Hematopoietic multipotent progenitor cell treated with erythropoietin and hydrocortisone succinate and interleukin-3 and kit ligand, for 4 days (in vitro differentiated cells): ENCODE measurements around the gene NOS1AP.

Experiments used
- DNase-seq: peaks from one replicate; pipeline ENCODE4 v3.0.0-alpha.2; 2015

NOS1AP gene

DNA sequence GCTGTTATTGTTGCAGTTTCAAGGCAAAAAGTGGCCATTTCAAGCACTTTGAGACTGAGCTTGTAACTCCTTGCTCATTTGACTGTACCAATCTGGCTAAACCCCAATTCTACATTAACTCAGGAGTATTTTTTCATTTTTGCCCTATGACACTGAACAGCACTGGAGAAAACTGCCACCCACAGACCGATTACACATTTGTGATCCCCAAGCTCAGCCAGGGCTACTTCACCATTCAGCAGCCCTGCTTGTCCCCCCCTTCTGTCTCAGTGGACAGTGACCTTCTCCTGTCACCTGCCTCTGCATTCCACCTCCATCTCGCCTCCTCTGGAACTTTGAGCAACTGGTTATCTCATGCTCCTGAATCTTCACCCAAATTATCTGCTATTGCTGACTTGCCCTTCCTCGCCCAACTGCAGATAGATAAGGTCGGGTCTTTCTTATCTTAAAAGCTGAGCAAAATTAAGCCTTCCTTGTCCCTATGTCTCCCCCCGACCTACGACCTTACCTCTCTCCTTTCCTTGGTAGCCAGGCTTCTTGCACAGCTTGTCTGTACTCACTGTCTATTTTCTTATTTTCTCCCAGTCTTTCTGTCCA is 281.9 kb downstream of the NOS1AP start:
- peak; percentile 30 for DNase-seq

DNA sequence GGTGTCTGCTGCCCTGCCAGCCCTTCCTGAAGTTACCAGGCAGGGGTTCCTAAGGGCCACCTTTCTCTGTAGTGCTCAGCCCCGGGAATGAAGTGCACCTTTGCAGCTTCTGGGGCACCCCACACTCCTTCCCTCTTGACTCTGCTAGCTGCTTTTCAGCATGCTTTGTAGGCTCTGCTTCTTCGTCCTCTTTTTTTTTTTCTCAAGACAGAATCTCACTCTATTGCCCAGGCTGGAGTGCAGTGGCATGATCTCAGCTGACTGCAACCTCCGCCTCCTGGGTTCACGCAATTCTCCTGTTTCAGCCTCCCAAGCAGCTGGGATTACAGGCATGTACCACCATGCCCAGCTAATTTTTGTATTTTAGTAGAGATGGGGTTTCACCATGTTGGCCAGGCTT is 282.4 kb downstream of the NOS1AP start:
- peak; percentile 61 for DNase-seq

DNA sequence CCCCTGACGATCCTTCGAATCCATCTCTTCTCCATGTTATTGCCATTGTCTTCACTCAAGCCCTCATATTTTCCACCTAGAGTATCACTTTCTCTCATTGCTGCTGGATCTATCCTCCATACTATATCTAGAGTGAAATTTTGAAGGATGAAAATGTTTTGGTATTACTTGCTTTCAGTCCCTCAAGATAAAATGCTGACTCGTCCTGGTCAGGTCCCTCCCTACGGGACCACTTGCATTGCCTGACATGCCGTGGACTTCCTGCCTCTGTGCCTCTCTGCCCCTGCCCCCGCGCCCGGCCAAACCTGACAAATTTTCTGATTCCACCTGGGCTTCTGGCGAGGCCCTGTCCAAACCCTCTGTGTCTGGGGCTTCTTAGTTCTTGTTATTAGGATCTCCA is 283.6 kb downstream of the NOS1AP start:
- peak; percentile 34 for DNase-seq

DNA sequence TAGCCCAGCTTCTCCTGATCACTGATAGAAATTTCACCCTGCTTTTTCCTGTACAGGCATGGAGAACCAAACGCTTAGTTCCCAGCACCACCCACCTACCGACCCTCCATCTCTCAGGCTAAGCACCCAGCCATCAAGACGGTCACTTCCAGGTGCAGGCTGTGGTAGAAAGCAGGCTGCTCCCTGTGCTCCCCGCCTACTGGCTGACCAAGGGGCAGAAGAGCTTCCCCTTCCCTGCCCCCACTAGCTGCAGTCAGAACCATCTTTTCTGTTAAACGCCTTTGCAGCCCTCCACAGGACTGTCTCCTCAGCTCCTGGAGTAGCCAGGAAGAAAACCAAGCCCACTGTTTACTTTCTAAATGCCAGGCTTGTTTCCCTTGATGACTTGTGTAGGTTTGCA is 284.2 kb downstream of the NOS1AP start:
- DNase-seq, result peak; percentile 43

DNA sequence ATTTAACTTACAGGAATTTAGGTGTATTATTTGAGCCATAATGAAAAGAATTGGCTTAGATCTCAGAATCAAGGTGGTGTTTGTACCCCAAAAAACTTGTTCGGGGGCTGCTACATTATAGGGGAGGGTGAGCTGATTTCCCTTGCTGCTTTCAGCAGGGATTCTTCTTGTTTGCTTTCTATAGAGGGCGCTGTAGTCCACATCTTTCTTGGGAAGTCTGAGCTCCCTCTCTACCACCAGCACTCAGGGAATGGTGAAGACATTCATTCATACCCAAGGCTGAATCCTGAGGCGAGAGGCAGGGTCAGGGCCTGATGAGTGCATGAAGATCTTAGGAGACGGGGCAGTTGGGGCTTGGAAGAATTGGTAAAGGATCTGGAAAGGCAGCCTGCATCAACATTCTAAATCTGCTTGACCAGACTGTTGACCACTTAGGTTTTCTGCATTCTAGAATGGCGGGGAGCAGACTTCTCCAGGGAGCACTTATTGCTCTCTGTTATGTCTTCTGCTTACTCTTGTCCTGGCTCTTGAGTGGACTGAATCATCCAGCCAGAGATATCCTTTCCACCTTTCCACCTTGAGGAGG is 288.3 kb downstream of the NOS1AP start:
- DNase-seq, result peak; percentile 80

DNA sequence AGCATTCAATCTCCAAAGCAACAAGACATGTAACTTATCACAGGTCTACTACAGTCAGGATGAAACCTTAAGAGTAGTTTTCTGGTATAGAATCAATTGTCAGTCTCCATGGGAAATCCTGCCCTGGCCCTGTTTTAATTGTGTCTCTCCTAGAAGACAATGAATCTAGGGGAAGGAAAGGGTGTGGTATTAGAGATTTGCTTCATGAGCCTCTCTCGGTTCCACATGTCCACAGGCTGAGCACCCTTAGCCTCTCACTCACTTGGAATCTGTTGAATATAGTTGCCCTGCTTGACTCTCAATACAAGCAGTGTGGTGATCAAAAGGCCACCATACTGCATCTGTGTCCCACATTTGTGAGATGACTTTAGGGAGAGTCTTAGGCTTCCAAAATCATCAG is 289.4 kb downstream of the NOS1AP start:
- DNase-seq, result no peak

DNA sequence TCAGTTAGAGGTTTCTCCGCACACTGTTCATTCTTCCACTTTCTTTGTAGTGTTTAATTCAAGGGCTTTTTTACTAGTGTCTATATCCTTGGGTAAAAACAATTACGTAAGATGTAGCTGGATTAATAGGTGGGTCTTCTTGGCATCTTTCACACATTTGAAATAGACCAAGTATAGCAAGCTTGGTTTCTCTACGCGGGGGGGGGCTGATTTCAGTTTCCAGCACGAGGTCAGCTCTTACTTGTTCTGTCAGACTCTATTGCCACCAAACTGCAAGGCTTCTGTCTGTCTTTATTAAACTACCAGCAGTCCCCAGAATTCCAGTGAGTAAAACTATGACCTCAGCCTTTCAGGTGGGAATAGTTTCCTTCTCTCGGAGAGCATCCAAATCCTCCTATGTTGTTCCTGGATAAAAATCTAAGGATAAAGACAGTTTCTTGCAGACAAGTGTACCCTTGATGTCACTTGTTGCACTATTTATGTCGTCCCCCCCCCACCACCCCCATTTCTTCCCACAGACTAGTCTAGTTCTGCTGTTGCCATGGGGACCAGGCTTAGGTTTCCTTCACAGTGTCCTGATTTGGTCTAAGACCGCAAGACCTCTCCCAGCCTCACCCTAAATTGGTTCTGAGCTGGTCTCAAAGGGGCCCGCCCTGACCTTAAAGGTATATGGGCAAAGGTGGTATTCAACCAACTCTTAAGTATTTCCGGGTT is 290.2 kb downstream of the NOS1AP start:
- no peak for DNase-seq

DNA sequence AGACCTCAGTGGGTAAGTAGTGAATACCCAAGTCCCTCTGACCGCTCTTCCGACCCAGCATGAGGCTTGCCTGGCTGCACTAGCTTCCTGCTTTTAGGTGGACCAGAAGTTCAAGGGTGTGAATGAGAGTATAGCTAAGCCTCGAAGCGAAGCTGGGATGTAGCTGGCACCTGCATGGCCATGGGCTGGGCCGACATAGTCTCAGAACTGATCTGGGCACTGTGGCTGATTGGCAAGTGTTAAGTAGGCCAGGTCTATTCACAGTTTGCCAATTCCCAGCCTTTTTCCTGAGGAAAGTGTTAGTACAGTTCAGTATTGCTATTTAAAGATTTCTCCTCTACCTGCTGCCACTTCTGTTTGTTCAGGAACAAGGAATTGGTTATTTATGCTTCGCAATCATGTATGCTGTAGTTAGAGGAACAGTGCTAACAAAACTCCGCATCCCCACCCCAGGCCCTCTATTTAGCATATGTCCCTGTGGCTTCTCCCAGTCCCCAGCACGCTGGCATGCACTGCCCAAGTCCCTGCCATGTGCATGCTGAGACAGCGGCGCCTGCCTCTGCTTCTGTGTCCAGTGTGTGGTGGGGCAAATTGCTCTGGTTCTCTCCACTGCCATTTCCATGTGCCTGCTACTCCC is 290.9 kb downstream of the NOS1AP start:
- no peak for DNase-seq

DNA sequence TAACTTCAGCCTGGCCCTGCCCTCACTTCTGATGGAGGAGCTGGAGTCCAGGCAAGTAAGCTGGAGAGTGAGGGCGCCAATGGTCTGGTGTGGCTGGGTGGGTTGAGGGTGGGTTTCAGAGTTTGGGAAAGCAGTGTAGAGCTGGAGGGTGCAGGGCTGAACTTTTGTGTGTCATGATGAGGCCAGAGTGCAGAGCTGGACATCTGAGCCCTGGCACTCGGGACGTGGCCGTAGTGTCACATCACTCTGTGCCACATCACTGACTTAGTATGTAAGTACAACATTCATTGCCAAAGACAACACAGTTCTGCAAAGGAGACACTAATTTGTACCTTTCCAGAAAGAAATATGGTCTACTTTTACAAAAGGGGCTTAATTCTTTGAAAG is 291.4 kb downstream of the NOS1AP start:
- no peak for DNase-seq

DNA sequence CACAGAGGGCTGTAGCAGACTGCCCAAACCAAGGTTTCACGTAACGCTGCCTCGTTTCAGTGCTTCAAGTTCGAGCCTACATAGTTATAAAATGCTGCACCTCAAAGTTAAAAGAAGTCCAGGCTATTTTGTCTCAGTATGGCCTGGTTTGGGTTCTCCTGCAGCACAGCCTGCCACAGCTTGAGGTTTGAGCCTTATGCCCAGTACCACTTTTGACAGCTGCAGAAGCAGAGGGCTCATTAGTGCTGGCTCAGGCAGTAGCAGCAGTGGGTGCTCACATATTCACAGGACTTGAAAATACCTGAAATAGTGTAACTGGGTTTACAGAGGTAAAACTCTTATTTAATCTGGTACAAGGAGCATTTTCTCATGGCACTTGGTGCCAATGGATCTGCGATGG is 291.9 kb downstream of the NOS1AP start:
- no peak for DNase-seq

DNA sequence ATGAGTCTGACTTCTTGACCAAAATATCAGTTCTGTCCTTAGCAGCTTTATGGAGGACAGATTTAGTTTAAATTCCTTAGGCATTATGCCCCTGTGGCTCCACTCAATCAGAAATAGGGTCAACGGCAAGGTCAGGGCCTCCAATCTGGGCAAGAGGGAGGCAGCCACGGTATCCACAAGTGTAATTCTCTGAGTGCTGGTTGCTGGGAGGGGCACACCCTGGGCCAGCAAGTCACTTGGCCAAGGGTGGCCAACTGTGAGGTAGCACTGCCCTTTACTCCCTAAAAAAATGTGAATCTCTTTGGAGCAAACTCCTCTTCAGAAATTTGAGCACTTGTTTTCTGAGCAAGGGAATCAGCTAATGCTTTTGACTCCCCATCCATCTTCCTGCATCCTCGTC is 294.3 kb downstream of the NOS1AP start:
- no peak for DNase-seq

DNA sequence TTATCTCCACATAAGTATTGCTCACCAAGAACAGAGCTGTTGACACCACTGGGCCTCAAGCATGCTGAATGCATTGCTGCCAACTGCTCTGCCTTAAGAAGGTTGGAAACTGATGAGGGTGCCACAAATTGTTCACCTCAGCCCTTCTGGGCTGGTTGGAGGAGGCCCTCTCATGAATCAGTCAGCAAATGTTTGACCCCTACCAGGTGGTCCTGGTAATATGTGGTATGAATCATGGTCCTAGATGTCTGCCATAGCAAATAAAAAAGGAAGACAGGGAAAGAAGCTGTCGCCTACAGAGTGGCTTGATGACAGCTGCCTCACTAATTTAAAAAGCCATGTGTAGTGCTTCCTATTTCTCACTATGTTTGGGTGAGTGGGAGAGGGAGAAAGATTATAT is 295.0 kb downstream of the NOS1AP start:
- DNase-seq, result no peak

DNA sequence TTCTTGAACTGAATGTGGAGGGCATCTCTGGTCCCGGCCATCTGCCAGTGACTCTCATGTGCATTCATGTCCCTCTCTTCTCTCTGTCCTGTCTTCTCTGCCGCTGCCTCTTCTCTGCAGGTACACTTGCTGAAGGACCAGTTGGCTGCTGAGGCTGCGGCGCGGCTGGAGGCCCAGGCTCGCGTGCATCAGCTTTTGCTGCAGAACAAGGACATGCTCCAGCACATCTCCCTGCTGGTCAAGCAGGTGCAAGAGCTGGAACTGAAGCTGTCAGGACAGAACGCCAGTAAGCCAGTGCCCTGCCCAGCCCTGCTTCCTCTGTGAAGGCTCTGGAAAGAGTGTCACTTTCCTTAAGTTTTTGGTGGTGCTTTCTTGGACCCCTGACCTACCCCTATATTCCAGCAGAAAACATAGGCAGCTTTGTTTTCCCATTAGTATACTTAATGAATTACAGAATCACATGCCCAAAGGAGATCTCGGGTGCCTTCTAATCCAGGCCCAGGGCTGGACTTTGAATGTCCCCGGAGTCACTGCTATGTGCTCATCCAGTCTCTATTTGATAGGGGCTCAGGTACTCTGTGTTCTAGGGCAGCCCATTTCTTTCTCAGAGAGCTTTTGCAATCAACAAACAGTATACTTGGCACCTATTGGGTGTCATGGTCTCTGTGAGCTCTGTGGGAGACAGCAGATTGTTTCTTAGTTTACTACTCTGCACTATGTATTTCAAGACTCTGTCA is 296.0 kb downstream of the NOS1AP start:
- DNase-seq, result no peak

DNA sequence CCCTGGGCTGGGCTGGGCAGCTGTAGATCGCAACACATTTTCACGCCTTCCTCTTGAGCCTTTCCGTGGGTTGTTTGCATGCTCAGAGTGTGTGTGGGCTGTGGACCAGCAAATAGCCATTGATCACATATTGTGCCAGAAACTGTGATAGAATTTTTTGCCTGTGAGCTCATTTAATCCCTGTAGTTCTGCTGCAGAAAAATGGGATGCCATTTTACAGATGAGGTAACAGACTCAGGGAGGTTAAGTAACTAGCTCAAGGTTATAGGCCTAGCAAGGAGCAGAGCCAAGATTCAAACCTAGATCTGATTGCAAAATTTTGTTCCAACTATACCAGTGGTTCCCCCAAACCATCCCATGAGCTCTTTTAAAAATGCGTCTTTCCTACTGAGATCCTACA is 296.7 kb downstream of the NOS1AP start:
- DNase-seq, result no peak

DNA sequence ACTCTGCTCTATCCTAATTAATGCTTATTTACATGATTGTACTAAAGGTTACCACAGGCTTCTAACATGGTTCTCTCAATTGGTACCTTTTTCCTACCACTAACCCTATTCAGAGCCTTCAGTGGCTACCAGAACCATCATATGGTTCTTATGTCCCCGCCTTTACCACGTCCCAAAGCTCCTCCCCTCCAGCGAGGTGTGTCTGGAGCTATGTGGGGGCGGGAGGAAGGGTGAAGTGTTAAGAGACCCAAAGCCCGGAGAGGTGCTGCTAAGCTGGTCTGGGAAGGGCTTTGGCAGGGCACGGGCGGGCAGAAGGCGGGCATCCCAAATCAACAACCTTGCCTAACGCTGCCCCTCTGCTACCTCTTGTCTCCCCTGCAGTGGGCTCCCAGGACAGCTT is 297.2 kb downstream of the NOS1AP start:
- DNase-seq, result no peak

DNA sequence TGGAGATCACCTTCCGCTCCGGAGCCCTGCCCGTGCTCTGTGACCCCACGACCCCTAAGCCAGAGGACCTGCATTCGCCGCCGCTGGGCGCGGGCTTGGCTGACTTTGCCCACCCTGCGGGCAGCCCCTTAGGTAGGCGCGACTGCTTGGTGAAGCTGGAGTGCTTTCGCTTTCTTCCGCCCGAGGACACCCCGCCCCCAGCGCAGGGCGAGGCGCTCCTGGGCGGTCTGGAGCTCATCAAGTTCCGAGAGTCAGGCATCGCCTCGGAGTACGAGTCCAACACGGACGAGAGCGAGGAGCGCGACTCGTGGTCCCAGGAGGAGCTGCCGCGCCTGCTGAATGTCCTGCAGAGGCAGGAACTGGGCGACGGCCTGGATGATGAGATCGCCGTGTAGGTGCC is 297.6 kb downstream of the NOS1AP start:
- DNase-seq, result no peak

DNA sequence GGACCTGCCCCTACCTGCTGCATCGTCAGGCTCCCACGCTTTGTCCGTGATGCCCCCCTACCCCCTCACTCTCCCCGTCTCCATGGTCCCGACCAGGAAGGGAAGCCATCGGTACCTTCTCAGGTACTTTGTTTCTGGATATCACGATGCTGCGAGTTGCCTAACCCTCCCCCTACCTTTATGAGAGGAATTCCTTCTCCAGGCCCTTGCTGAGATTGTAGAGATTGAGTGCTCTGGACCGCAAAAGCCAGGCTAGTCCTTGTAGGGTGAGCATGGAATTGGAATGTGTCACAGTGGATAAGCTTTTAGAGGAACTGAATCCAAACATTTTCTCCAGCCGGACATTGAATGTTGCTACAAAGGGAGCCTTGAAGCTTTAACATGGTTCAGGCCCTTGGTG is 298.3 kb downstream of the NOS1AP start:
- no peak for DNase-seq

DNA sequence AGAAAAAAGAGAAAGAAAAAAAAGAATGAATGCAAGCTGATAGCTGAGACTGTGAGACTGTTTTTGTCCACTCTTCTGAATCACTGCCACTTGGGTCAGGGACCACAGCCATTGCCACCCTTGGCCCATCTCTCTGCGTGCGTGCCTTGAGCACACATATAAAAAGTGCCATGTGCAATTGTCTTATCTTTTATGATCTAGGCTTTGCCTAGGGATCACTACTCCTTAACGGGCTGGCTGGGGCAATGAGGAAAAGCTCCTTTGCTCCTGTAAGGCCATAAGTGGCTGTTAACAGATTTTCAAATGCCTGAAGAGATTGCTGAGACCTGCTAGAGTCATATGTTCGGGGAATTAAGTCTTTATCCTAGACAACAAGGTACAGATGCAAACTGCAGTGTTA is 299.0 kb downstream of the NOS1AP start:
- no peak for DNase-seq

DNA sequence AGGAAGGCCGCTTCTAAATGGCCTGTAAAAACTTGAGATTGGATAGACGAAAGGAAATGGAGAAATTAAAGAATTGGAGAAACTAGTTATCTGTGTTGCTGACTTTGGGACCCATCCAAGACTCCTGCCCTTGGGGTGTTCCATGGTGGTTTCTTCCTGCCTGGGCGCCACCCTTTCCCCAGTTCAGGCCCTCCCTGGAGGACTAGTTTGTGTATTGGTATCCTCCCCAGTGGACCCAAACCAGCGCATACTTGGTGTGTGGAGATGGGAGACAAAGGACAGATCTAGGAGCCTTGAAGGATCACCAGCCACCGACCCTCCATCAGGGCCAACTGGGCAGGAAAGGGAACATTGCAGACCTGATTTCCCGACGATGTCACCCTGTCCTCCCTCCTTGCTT is 300.1 kb downstream of the NOS1AP start:
- DNase-seq, result no peak

DNA sequence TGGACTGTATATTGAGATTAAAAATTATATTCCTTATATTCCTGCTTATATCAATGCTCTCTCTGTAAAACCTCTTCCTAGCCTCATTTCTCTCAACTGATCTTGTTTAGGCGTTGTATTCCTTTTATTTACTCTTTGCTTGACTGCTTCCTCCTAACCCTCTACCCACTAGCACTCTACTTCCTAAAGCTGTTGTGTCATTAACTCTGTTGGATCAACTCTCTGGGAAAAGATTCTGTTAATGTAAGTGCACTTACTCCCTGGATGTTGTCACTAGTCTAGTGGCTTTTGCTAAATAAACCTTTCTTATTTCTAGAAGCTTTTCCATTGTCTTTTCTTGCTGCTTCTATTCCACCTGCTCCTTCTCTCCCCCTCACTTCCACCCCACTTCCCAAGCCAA is 300.7 kb downstream of the NOS1AP start:
- no peak for DNase-seq

DNA sequence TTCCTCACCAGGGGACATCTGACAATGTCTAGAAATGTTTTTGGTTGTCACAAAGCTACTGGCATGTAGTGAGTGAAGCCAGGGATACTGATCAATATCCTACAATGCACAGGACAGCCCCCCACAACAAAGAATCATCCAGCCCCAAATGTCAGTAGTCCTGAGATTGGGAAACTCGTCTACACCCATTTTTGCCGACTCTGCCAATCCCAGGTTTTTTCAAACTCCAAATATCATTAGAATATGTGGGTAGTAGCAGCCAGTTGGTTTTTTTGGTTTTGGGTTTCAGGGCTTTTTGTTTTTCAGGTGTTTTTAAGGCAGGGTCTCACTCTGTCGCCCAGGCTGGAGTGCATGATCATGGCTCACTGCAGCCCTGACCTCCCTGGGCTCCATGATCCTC is 301.2 kb downstream of the NOS1AP start:
- no peak for DNase-seq

DNA sequence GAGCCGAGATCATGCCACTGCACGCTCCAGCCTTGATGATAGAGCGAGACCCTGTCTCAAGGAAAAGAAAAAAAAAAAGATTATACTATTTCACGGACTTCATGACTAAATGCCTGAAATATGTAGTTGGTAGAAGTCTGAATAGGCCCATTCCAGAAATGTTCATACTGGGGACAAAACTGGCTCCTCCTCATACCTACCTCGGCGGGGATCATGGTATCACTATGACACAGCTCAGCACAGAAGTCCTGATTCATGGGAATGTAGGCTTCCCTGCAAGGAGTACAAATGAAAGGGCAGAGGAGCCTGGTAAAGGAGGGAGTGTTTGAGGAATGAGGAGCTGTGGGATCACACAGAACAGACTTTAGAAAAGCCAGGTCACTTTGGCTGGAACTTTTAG is 302.1 kb downstream of the NOS1AP start:
- DNase-seq, result no peak
